Measurements from ENCODE around the gene UGP2.

DNA sequence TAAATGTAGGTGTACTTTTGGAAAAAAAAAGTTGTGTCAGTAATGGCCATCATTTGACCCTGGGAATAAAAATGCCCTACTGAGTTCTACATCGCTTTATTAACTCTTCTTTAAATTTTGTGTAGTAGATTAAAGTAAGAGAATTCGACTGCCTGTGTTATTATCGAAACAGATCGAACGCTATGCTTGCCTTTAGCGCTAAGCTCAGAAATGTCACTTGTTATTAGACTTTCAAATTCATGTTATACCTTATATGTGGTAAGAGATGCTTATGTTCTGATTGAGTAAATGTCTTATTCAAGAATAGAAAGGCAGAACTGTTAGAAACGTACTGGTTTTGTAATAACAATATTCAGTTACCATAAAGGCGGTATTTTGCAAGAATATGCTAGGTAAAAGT lies 1.4 kb downstream of the UGP2 start:
- no peak for TF ChIP-seq CTCF (IDR thresholded peaks at IDR 0.05; ENCODE audit: low read length)
- no peak for TF ChIP-seq EZH2 (optimal IDR thresholded peaks at IDR 0.05; ENCODE audit: low read depth, low read length)

Data from MM.1S (cell line).